Fibroblast of lung (primary cell): Measurements from ENCODE around the gene SPTB.

Experiments used
- CTCF ChIP-seq, 2 donors: IDR thresholded peaks in 1 of 2; conservative IDR thresholded peaks in 1 of 2; 1 replicate in 1 of 2; 2 replicates in 1 of 2; pipeline ENCODE4 v1.5.1; 2011 to 2012; ENCODE audit warnings: low read length in 2 of 2, control low read depth in 1 of 2, inconsistent platforms in 1 of 2, low read depth in 1 of 2, mild to moderate bottlenecking in 1 of 2
- EZH2 ChIP-seq: IDR thresholded peaks from 2 replicates; pipeline ENCODE4 v1.5.1; 2012; ENCODE audit warnings: low read length, control low read depth, mild to moderate bottlenecking; ENCODE audit errors: missing control alignments

- TF ChIP-seq CTCF (conservative IDR thresholded peaks at IDR 0.05 in 1 of 2, IDR thresholded peaks at IDR 0.05 in 1 of 2; ENCODE audit: low read depth in 1 of 2, low read length in 2 of 2), result no peak
- no peak for TF ChIP-seq EZH2
Observed at GRCh38 chr14:64769096-64770020, 110.3 kb downstream of the SPTB start.
